A673 (cell line): ENCODE measurements around the gene DCLK2. TPM values are rescaled to one million over a fixed set of nuclear protein-coding genes. Genes with fewer than 3 reads are reported as not detected.

Experiments
- BruUV-seq: library from RNA; stranded (reverse); fragments of 400-500 nt; replicated peaks from 2 replicates; lab custom pipeline; 2021; lab: Mats Ljungman, UMichigan
- CTCF ChIA-PET: fragments of 300-600 bp; sonication (Branson Sonifier 250); formaldehyde crosslinking; loops from one replicate; lab custom pipeline; 2022; ENCODE audit warnings: antibody characterized with exemption; lab: Charles Lee
- POLR2A ChIA-PET: fragments of 300-600 bp; sonication (Branson Sonifier 250); formaldehyde crosslinking; loops from one replicate; lab custom pipeline; 2022; ENCODE audit warnings: antibody characterized with exemption; ENCODE audit not compliant: low non-redundant PET; lab: Charles Lee
- DNase-seq: peaks from one replicate; pipeline ENCODE4 v3.0.0-alpha.2; 2015; ENCODE audit warnings: low spot score
- H3K27ac ChIP-seq: fragments of 200-600 bp; sonication (generic); 2 replicates; pipeline ENCODE4 v1.5.1; 2016; ENCODE audit warnings: mixed run types, low read depth, mild to moderate bottlenecking, mixed read lengths, antibody characterized with exemption, low read length; ENCODE audit not compliant: poor library complexity, severe bottlenecking
- H3K27me3 ChIP-seq: fragments of 200-600 bp; sonication (generic); replicated peaks from 2 replicates; pipeline ENCODE4 v1.6.1; 2017; ENCODE audit warnings: mixed run types, low read depth, mild to moderate bottlenecking, mixed read lengths, antibody characterized with exemption, low read length; ENCODE audit not compliant: insufficient read depth, poor library complexity
- H3K36me3 ChIP-seq: fragments of 200-600 bp; sonication (generic); 2 replicates; pipeline ENCODE4 v1.6.1; 2016; ENCODE audit warnings: mixed run types, mild to moderate bottlenecking, mixed read lengths, antibody characterized with exemption, low read length; ENCODE audit not compliant: insufficient read depth, poor library complexity, severe bottlenecking
- H3K4me1 ChIP-seq: fragments of 200-600 bp; sonication (generic); 2 replicates; pipeline ENCODE4 v1.6.1; 2017; ENCODE audit warnings: mixed run types, mild to moderate bottlenecking, mixed read lengths, antibody characterized with exemption, low read length; ENCODE audit not compliant: insufficient read depth, poor library complexity, severe bottlenecking
- H3K4me3 ChIP-seq: fragments of 200-600 bp; sonication (generic); 2 replicates; pipeline ENCODE4 v1.5.1; 2016; ENCODE audit warnings: low read depth, mixed run types, mild to moderate bottlenecking, mixed read lengths, low read length; ENCODE audit not compliant: poor library complexity, severe bottlenecking
- H3K9me3 ChIP-seq: fragments of 200-600 bp; sonication (generic); 2 replicates; pipeline ENCODE4 v1.6.1; 2016; ENCODE audit warnings: mixed run types, low read depth, mild to moderate bottlenecking, mixed read lengths, antibody characterized with exemption, low read length; ENCODE audit not compliant: poor library complexity, severe bottlenecking
- CTCF ChIP-seq: fragments of 300-800, 200-600 bp; sonication (generic); conservative IDR thresholded peaks from 2 replicates; pipeline ENCODE4 v1.5.1; 2017; ENCODE audit warnings: low read depth, mild to moderate bottlenecking, antibody characterized with exemption, low read length, moderate library complexity, mixed read lengths
- EZH2 ChIP-seq: fragments of 200-600 bp; sonication (generic); IDR thresholded peaks from 2 replicates; pipeline ENCODE4 v1.6.1; 2017; ENCODE audit warnings: borderline replicate concordance, low read depth, mild to moderate bottlenecking, mixed read lengths, antibody characterized with exemption, low read length; ENCODE audit not compliant: poor library complexity, severe bottlenecking
- intact Hi-C: fragments of 100-400 bp; cut with micrococcal nuclease; formaldehyde crosslinking; loops from one replicate; pipeline ENCODE4 v1.10.0; 2022; ENCODE audit not compliant: unreplicated experiment
- total RNA-seq: library from RNA; stranded (reverse); gene quantifications from 2 replicates; pipeline ENCODE4 v1.2.3, GENCODE V29; 2021

Gene DCLK2
- total RNA-seq, 1 experiment from 2014 or later: 4.9 TPM

- CTCF ChIA-PET: no interaction called here
- intact Hi-C loops: no loop called here
- TF ChIP-seq EZH2 (no peak), CTCF (no peak)
- BruUV-seq: no TSS peak
- Histone ChIP-seq H3K27ac (no peak overlapping the region), H3K27me3 (no peaks in the 10 kb centered on the region), H3K4me3 (no peak overlapping the region), H3K4me1 (peaks cover 7% of the 10 kb centered on the region), H3K9me3 (no peaks in the 10 kb centered on the region), H3K36me3 (no peaks in the 10 kb centered on the region)
- DNase-seq: no peak
- POLR2A ChIA-PET: no interaction called here
These were observed 40.9 kb upstream of the DCLK2 start for GRCh38 chr4:150037251-150037856.

GRCh38 chr4:150038335-150039076 lies 39.7 kb upstream of the DCLK2 start:
- no TSS peak for BruUV-seq
- CTCF ChIA-PET: no interaction called here
- no peak for DNase-seq

More at GRCh38 chr4:150038335-150039076, 39.7 kb upstream of the DCLK2 start:
- no peaks in the 10 kb centered on the region for H3K9me3 ChIP-seq
- H3K27me3 ChIP-seq: no peaks in the 10 kb centered on the region
- no peak overlapping the region for H3K4me3 ChIP-seq
- no peaks in the 10 kb centered on the region for H3K36me3 ChIP-seq
- no peak overlapping the region for H3K27ac ChIP-seq
- POLR2A ChIA-PET: no interaction called here
- TF ChIP-seq CTCF (no peak), EZH2 (no peak)
- intact Hi-C loops: no loop called here
- peaks cover 7% of the 10 kb centered on the region for H3K4me1 ChIP-seq
